ENCODE data around the gene WNT9B. TPM values are rescaled to one million over a fixed set of nuclear protein-coding genes. Genes with fewer than 3 reads are reported as not detected.

WNT9B gene
- total and polyA plus RNA-seq, 11 donors = 0.19 to 1.4 (median 0.53) TPM

DNA sequence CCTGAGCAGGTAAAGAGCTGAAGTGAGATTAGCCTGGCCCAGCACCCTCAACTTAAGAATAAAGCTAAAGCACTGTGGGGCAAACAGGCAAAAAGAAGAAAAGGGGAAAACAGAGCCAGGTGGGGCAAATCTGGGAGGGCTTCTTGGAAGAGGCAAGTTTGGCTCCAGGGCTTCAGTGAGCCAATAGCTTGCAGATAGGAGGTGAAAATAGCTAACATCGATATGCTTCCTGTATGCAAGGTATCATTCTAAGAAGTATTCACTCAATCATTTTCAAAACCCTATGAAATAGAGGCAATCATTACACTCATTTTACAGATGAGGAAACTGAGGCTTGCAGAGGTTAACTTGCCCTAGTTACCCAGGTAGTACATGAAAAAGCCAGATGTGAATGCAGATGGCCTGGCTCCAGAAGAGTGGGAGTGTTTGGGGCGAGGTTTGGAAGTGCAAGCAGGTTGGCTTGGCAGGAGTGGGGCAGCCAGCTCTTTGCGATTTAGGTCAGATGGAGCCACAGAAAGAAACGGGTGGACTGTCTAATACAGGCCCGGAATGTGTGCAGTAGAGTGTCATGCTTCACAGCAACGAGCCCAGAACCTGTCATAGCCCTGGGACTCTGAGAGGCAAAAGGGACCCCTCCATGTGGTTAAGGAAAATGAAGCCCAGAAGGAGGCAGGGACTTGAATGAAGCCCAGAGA lies 38.6 kb upstream of the WNT9B start:
- Histone ChIP-seq H3K27me3 (peaks cover 12 to 67% (median 25%) of the 10 kb centered on the region in 9 donors), H3K36me3 (no peaks in the 10 kb centered on the region), H3K4me3 (no peak overlapping the region), H3K9me3 (no peaks in the 10 kb centered on the region), H3K4me1 (peaks cover 0 to 5% (median 0%) of the 10 kb centered on the region in 12 donors), H3K27ac (no peak overlapping the region)
- intact Hi-C loops (cut with DNase I) = loop anchor here in 2 of 10 donors (10.0 kb wide), 2 partner anchors 48 to 62 kb away; no protein-coding TSS in a partner anchor
- TF ChIP-seq POLR2A (IDR thresholded peaks at IDR 0.05) = no peak
- no peak for TF ChIP-seq CTCF (IDR thresholded peaks at IDR 0.05)
- DNase-seq (no peak), ATAC-seq (no peak)
- 72 to 80% (median 72%) methylated on average over 6 of the region's 6 CpGs for WGBS, 4 donors

GRCh38 chr17:46813920-46814319 lies 37.5 kb upstream of the WNT9B start:
- intact Hi-C loops (cut with DNase I) = loop anchor here in 2 of 10 donors (10.0 kb wide), 2 partner anchors 49 to 61 kb away; no protein-coding TSS in a partner anchor
- H3K4me3 ChIP-seq = no peak overlapping the region
- H3K36me3 ChIP-seq = no peaks in the 10 kb centered on the region
- TF ChIP-seq CTCF (IDR thresholded peaks at IDR 0.05) = no peak
- no peak for TF ChIP-seq POLR2A (IDR thresholded peaks at IDR 0.05)
- 56 to 73% (median 70%) methylated on average over 3 of the region's 3 CpGs for WGBS, 4 donors
- peaks cover 0 to 16% (median 8%) of the 10 kb centered on the region in 12 donors for H3K4me1 ChIP-seq
- no peaks in the 10 kb centered on the region for H3K9me3 ChIP-seq
- no peak for DNase-seq
- H3K27me3 ChIP-seq = peaks cover 22 to 79% (median 36%) of the 10 kb centered on the region in 9 donors
- no peak overlapping the region for H3K27ac ChIP-seq
- no peak for ATAC-seq

- Histone ChIP-seq H3K4me3 (no peak overlapping the region), H3K36me3 (no peaks in the 10 kb centered on the region), H3K27me3 (peaks cover 27 to 84% (median 42%) of the 10 kb centered on the region in 9 donors), H3K4me1 (peaks cover 0 to 22% (median 13%) of the 10 kb centered on the region in 12 donors), H3K27ac (no peak overlapping the region), H3K9me3 (no peaks in the 10 kb centered on the region)
- DNase-seq (no peak), ATAC-seq (no peak)
- TF ChIP-seq CTCF (IDR thresholded peaks at IDR 0.05) = no peak
- TF ChIP-seq POLR2A (IDR thresholded peaks at IDR 0.05) = no peak
- WGBS, 4 donors = 42 to 53% (median 45%) methylated on average over 7 of the region's 7 CpGs
- intact Hi-C loops (cut with DNase I) = loop anchor here in 2 of 10 donors (10.0 kb wide), 2 partner anchors 50 to 60 kb away; no protein-coding TSS in a partner anchor
These were observed 36.9 kb upstream of the WNT9B start for GRCh38 chr17:46814446-46814845.

DNA sequence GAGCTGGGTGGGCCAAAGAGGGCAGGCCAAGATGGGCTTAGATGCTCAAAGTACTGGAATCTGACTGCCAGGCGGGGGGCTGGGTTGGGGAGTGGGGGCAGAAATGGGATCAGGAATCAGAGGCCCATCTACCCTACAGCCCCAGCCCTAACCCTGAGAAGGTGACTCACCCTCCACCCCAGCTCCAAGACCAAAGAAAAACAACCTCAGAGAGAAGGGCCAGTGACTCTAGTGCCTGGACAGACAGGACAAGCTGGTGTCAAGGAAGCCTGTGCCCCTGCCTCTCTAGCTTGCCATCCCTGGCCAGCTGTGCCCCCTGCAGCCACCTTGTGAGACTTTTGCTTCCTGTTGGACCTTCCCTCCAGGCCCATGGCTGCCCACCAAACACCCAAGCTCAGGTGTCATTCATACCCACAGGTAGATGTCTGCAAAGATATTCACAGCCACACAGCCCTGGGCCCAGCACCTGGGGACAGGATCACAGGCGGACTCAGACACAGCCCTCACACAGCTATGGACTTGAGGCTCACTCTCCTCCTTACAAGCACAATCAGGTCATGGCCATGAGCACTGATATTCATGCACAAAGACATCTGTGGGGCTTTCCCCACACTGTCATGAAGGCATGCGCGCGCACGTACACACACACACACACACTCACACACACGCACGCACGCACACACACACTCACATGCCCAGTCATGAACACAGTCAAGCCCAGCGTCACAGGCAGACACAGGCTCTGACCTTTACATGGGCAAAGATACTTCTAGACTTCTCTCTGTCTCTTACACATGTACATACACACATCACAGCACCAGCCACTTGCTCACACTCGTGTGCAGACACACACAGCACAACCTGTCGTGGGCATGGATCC lies 35.7 kb upstream of the WNT9B start:
- intact Hi-C loops (cut with DNase I) = loop anchor here in 2 of 10 donors (10.0 kb wide), 2 partner anchors 51 to 59 kb away; no protein-coding TSS in a partner anchor
- 77 to 85% (median 80%) methylated on average over 12 of the region's 12 CpGs for WGBS, 4 donors
- Histone ChIP-seq H3K4me1 (peaks cover 0 to 29% (median 18%) of the 10 kb centered on the region in 12 donors), H3K36me3 (no peaks in the 10 kb centered on the region), H3K4me3 (no peak overlapping the region), H3K27me3 (peaks cover 38 to 96% (median 54%) of the 10 kb centered on the region in 9 donors), H3K27ac (no peak overlapping the region), H3K9me3 (no peaks in the 10 kb centered on the region)
- DNase-seq (no peak), ATAC-seq (no peak)
- TF ChIP-seq POLR2A (IDR thresholded peaks at IDR 0.05) (no peak), CTCF (IDR thresholded peaks at IDR 0.05) (no peak)
